Immature natural killer cell (primary cell): ENCODE measurements around the gene CCDC92. TPM values are rescaled to one million over a fixed set of nuclear protein-coding genes. Genes with fewer than 3 reads are reported as not detected.
"Not testable (repeated sequence)": the region's sequence is repeated elsewhere in the genome, so short reads cannot be mapped to it uniquely, and the experiment has no call there.

Source experiments
- DNase-seq, 3 donors: peaks; one replicate each; pipeline ENCODE4 v3.0.0; 2022; ENCODE audit warnings: mixed read lengths in 1 of 3
- H3K27ac Mint-ChIP-seq, 6 donors: one replicate each; pipeline ENCODE4 v1.8.0; 2020; ENCODE audit warnings: mixed read lengths in 6 of 6, mild to moderate bottlenecking in 5 of 6, inconsistent platforms in 4 of 6, moderate library complexity in 3 of 6
- H3K27me3 Mint-ChIP-seq, 3 donors: one replicate each; pipeline ENCODE4 v1.8.0; 2020 to 2021; ENCODE audit warnings: low read depth in 3 of 3, mild to moderate bottlenecking in 3 of 3, mixed read lengths in 3 of 3, moderate library complexity in 3 of 3, inconsistent platforms in 1 of 3
- H3K36me3 Mint-ChIP-seq, 3 donors: one replicate each; pipeline ENCODE4 v1.8.0; 2020; ENCODE audit warnings: mixed read lengths in 3 of 3, inconsistent platforms in 2 of 3, mild to moderate bottlenecking in 2 of 3
- H3K4me1 Mint-ChIP-seq, 2 donors: one replicate each; pipeline ENCODE4 v1.8.0; 2020; ENCODE audit warnings: inconsistent platforms in 2 of 2, mild to moderate bottlenecking in 2 of 2, mixed read lengths in 2 of 2, moderate library complexity in 1 of 2
- H3K4me3 Mint-ChIP-seq, 5 donors: one replicate each; pipeline ENCODE4 v1.8.0; 2020; ENCODE audit warnings: mild to moderate bottlenecking in 5 of 5, mixed read lengths in 5 of 5, inconsistent platforms in 3 of 5, moderate library complexity in 3 of 5
- H3K9me3 Mint-ChIP-seq, 6 donors: one replicate each; pipeline ENCODE4 v1.8.0; 2020; ENCODE audit warnings: mild to moderate bottlenecking in 6 of 6, mixed read lengths in 6 of 6, inconsistent platforms in 4 of 6, moderate library complexity in 3 of 6
- polyA plus RNA-seq, 3 donors: library from polyadenylated mRNA; unstranded; fragments of 300-500 nt; fragmentation: Illumina TruSeq; gene quantifications; one replicate each; pipeline ENCODE4 v1.2.3, GENCODE V29; 2021

The CCDC92 gene
- polyA plus RNA-seq, 3 donors from 2014 or later: 24.6 to 44.9 (median 25.1) TPM

GRCh38 chr12:123960029-123960735, 12.4 kb downstream of the CCDC92 start:
- no peak overlapping the region for H3K27ac Mint-ChIP-seq
- peaks cover 0 to 1% (median 0%) of the 10 kb centered on the region in 3 donors for H3K27me3 Mint-ChIP-seq
- H3K4me1 Mint-ChIP-seq: peaks cover 3 to 14% of the 10 kb centered on the region in 2 donors
- peaks cover 0 to 8% (median 0%) of the 10 kb centered on the region in 3 donors for H3K36me3 Mint-ChIP-seq
- H3K4me3 Mint-ChIP-seq: no peak overlapping the region
- DNase-seq: no peak
- no peaks in the 10 kb centered on the region for H3K9me3 Mint-ChIP-seq

GRCh38 chr12:123958876-123959275, 13.8 kb downstream of the CCDC92 start:
- H3K4me3 Mint-ChIP-seq: no peak overlapping the region
- no peak overlapping the region for H3K27ac Mint-ChIP-seq
- peaks cover 0 to 1% (median 0%) of the 10 kb centered on the region in 3 donors for H3K27me3 Mint-ChIP-seq
- H3K36me3 Mint-ChIP-seq: peaks cover 0 to 8% (median 0%) of the 10 kb centered on the region in 3 donors
- no peak for DNase-seq
- H3K9me3 Mint-ChIP-seq: no peaks in the 10 kb centered on the region
- peaks cover 3 to 14% of the 10 kb centered on the region in 2 donors for H3K4me1 Mint-ChIP-seq

GRCh38 chr12:123958462-123958861, 14.2 kb downstream of the CCDC92 start:
- no peak for DNase-seq
- Mint-ChIP-seq H3K27ac (no peak overlapping the region), H3K9me3 (no peaks in the 10 kb centered on the region), H3K27me3 (peaks cover 0 to 1% (median 0%) of the 10 kb centered on the region in 3 donors), H3K4me3 (no peak overlapping the region), H3K4me1 (peaks cover 3 to 14% of the 10 kb centered on the region in 2 donors), H3K36me3 (peaks cover 0 to 8% (median 0%) of the 10 kb centered on the region in 3 donors)

- H3K4me3 Mint-ChIP-seq: no peak overlapping the region
- DNase-seq: no peak
- peaks cover 3 to 9% of the 10 kb centered on the region in 2 donors for H3K4me1 Mint-ChIP-seq
- peaks cover 0 to 8% (median 0%) of the 10 kb centered on the region in 3 donors for H3K36me3 Mint-ChIP-seq
- H3K27ac Mint-ChIP-seq: no peak overlapping the region
- H3K27me3 Mint-ChIP-seq: peaks cover 0 to 1% (median 0%) of the 10 kb centered on the region in 3 donors
- H3K9me3 Mint-ChIP-seq: no peaks in the 10 kb centered on the region
Observed at GRCh38 chr12:123957196-123957595, 15.4 kb downstream of the CCDC92 start.

- Mint-ChIP-seq H3K4me3 (no peak overlapping the region), H3K27me3 (no peaks in the 10 kb centered on the region), H3K9me3 (no peaks in the 10 kb centered on the region), H3K27ac (no peak overlapping the region), H3K4me1 (peaks cover under 1 to 5% of the 10 kb centered on the region in 2 donors), H3K36me3 (peaks cover 0 to 8% (median 0%) of the 10 kb centered on the region in 3 donors)
- DNase-seq: no peak
Observed at GRCh38 chr12:123956249-123956648, 16.4 kb downstream of the CCDC92 start.

- no peaks in the 10 kb centered on the region for H3K9me3 Mint-ChIP-seq
- H3K27ac Mint-ChIP-seq: no peak overlapping the region
- no peaks in the 10 kb centered on the region for H3K27me3 Mint-ChIP-seq
- H3K4me3 Mint-ChIP-seq: no peak overlapping the region
- no peaks in the 10 kb centered on the region for H3K4me1 Mint-ChIP-seq
- no peak for DNase-seq
- peaks cover 0 to 8% (median 0%) of the 10 kb centered on the region in 3 donors for H3K36me3 Mint-ChIP-seq
Observed at GRCh38 chr12:123954647-123955350, 17.8 kb downstream of the CCDC92 start.

DNA sequence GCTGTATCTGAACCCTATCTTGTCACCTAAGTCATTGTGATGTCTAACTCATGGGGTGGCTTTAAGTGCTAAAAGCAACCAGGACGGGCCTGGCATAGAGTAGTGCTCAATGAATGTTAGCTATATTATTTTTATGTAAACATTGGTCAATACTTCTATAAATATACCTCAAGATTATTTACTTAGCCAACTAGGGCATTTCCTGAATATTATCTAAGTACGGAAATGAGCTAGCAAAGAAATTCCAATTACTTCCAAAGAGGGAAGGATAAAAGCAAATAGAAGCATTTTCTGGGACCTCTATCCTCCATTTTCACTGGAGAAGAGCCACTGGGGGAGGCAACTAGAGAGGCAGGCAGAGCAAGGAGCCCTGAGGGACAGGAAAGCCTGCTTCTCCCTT, 20.6 kb downstream of the CCDC92 start:
- Mint-ChIP-seq H3K27me3 (no peaks in the 10 kb centered on the region), H3K27ac (no peak overlapping the region), H3K36me3 (peaks cover 0 to 8% (median 0%) of the 10 kb centered on the region in 3 donors), H3K4me3 (no peak overlapping the region), H3K9me3 (no peaks in the 10 kb centered on the region), H3K4me1 (peaks cover 8 to 15% of the 10 kb centered on the region in 2 donors)
- no peak for DNase-seq

GRCh38 chr12:123951467-123951866, 21.2 kb downstream of the CCDC92 start:
- H3K27ac Mint-ChIP-seq: no peak overlapping the region
- H3K4me3 Mint-ChIP-seq: no peak overlapping the region
- H3K36me3 Mint-ChIP-seq: peaks cover 0 to 4% (median 0%) of the 10 kb centered on the region in 3 donors
- H3K4me1 Mint-ChIP-seq: peaks cover 8 to 15% of the 10 kb centered on the region in 2 donors
- H3K9me3 Mint-ChIP-seq: no peaks in the 10 kb centered on the region
- no peak for DNase-seq
- no peaks in the 10 kb centered on the region for H3K27me3 Mint-ChIP-seq

DNA sequence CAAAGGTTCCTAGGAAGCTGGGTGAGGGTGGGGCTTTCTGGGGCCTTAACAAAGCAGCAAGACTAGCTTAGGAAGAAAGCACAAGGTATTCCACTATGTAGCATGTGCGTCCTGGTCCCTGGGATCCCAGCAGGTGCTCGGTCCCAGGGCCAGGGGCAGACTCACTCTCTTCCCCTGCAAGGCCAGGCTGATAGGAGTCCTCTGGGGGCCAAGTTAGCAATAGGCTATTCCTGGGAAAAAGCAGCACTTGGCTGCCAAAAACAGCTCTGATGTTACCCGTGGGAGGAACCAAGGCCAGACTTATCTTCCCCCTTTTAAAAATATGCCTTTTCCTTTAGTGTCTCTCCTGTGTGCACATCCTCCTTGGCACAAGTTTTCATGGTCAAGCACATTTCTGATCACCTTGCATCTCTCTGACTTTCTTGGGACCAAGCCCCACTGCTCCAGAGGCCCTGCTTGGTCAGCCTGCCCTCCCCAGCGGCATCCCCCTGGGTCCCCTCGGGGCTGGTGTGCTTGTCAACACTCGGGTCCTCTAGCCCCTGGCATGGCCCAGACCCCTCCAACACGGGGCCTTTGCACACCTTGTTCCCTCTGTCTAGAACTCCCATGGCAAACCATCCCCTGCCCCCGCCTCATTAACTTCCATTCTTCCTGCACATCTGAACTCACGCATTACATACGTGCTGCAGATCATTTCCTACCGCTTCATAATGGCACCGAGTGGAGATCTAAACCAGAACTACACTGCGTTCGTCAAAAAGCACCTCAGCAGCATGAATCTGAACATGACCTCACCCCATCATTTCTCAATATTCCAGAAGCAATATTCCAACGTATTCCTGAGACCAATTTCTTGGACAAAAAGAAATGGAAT, 21.9 kb downstream of the CCDC92 start:
- H3K4me3 Mint-ChIP-seq: no peak overlapping the region
- peaks cover 10 to 15% of the 10 kb centered on the region in 2 donors for H3K4me1 Mint-ChIP-seq
- H3K27ac Mint-ChIP-seq: peak overlapping the region in 3 of 6 donors; percentile 16 to 78 (median 34)
- H3K9me3 Mint-ChIP-seq: no peaks in the 10 kb centered on the region
- peaks cover 0 to 5% (median 5%) of the 10 kb centered on the region in 3 donors for H3K36me3 Mint-ChIP-seq
- no peak for DNase-seq
- H3K27me3 Mint-ChIP-seq: no peaks in the 10 kb centered on the region

DNA sequence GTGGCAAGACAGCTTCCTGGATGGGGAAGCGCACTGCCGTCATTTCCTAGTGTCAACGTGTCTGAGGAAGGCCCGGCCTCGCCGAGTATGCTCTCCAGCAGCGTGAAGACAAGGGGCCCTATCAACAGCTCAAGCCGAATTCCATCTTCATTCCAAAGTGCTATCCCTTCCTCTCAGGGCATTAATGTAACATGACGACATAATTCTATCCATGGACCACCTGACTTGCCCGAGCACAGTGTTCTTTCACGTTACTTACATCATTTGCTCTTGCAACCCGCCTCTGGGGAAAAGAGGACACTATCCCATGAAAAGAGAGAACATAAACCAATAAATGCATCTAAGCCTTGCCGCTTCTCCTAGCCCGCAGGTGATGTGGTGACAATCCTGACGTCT, 22.9 kb downstream of the CCDC92 start:
- H3K36me3 Mint-ChIP-seq: peaks cover under 1 to 7% (median 6%) of the 10 kb centered on the region in 3 donors
- H3K4me1 Mint-ChIP-seq: peaks cover 10 to 15% of the 10 kb centered on the region in 2 donors
- H3K27me3 Mint-ChIP-seq: no peaks in the 10 kb centered on the region
- H3K9me3 Mint-ChIP-seq: no peaks in the 10 kb centered on the region
- H3K27ac Mint-ChIP-seq: no peak overlapping the region
- DNase-seq: no peak
- no peak overlapping the region for H3K4me3 Mint-ChIP-seq

- no peaks in the 10 kb centered on the region for H3K9me3 Mint-ChIP-seq
- peak overlapping the region in 1 of 6 donors; percentile 20 for H3K27ac Mint-ChIP-seq
- DNase-seq: no peak
- H3K36me3 Mint-ChIP-seq: peaks cover 5 to 11% (median 10%) of the 10 kb centered on the region in 3 donors
- no peak overlapping the region for H3K4me3 Mint-ChIP-seq
- H3K4me1 Mint-ChIP-seq: peaks cover 10 to 15% of the 10 kb centered on the region in 2 donors
- no peaks in the 10 kb centered on the region for H3K27me3 Mint-ChIP-seq
Observed at GRCh38 chr12:123948796-123949769, 23.5 kb downstream of the CCDC92 start.

GRCh38 chr12:123948401-123948795, 24.2 kb downstream of the CCDC92 start:
- Mint-ChIP-seq H3K4me3 (no peak overlapping the region), H3K27ac (no peak overlapping the region), H3K27me3 (no peaks in the 10 kb centered on the region), H3K9me3 (no peaks in the 10 kb centered on the region), H3K36me3 (peaks cover 5 to 11% (median 10%) of the 10 kb centered on the region in 3 donors), H3K4me1 (peaks cover 10 to 15% of the 10 kb centered on the region in 2 donors)
- DNase-seq: no peak

GRCh38 chr12:123947531-123947930, 25.1 kb downstream of the CCDC92 start:
- not testable (repeated sequence) for H3K27ac Mint-ChIP-seq, H3K4me3 Mint-ChIP-seq, H3K27me3 Mint-ChIP-seq, DNase-seq, H3K9me3 Mint-ChIP-seq
- Mint-ChIP-seq H3K4me1 (peaks cover 10 to 15% of the 10 kb centered on the region in 2 donors), H3K36me3 (peaks cover 10 to 16% (median 12%) of the 10 kb centered on the region in 3 donors)
